RCC 7860 (cell line): ENCODE measurements around the gene IL33.

ENCODE experiments used
- DNase-seq: peaks from one replicate; pipeline ENCODE4 v3.0.0-alpha.2; 2015; ENCODE audit warnings: low spot score
- FAIRE-seq: peaks from 2 replicates; lab custom pipeline; 2012; peaks lifted over from hg19 to GRCh38; lab: Jason Lieb, UNC

Gene IL33

DNA sequence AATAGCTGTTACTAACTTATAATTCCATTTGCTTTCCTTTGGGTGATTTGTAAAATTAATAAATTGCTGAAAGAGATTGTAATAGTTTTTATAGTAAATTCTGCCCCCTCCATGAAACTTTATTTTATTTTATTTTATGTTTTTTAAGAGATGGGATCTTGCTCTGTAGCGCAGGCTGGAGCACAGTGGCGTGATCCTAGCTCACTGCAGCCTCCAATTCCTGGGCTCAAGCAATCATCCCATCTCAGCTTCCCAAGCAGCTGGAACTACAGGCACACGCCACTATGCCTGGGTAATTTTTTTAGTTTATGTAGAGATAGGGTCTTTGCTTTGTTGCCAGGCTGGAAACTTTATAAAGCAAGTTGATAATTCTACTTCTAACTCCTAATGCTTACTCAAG is 395 bp downstream of the IL33 start:
- DNase-seq (no peak), FAIRE-seq (no peak)

DNA sequence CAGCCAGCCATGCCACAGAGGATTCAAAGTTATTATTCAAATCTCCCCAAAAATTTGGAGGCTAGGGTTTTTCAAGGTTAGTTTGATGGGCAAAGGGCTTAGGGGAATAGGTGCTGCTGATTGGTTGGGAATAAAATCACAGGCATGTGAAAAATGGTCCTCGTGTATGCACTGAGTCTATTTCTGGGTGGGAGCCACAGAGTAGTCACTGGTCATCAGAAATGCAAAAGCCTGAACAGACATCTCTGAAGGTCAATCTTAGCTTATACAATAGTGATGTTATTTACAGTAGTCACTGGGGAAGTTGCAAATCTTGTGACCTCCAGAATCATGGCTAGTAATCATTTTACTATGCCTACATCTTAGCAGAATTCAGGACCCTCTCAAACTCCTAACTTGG is 1.3 kb downstream of the IL33 start:
- no peak for DNase-seq
- FAIRE-seq, result no peak

DNA sequence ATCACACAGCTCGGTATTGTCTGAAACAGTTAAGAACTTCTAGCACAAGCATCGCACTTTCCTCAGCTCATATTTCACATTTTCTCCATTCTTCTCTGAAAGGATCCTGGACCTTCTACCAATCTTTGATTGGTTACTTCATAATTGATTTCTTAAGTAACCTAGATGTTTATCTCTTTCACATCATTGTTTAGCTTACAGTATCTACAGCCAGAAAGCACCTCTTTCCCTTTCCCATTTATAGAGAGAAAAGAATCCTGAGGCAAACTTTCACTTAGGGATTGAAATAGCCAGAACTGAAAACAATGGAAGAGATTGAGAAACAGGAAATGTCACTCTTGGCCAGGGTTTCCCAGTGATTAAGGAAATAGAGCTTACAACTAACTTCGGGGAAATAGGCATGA is 2.5 kb downstream of the IL33 start:
- FAIRE-seq (no peak), DNase-seq (no peak)

DNA sequence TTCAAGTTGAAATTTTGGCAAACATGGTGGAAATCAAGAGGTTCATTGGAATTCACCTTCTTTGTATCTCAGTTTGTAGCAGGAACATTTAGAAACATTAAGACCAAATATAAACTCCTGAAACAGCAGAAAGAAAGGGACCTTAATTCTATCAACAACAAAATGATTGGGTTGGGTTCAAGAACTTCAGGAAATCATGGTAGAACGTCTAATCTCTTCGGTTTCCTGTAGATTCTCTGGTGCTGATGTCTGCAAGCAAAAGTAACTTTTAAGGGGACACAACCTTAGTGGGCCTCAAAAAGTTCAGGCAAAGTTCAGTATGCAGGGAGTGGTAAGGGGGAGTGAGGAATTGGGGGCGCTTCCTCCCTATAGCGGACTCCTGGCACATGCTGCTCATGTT is 3.4 kb downstream of the IL33 start:
- FAIRE-seq (no peak), DNase-seq (no peak)

DNA sequence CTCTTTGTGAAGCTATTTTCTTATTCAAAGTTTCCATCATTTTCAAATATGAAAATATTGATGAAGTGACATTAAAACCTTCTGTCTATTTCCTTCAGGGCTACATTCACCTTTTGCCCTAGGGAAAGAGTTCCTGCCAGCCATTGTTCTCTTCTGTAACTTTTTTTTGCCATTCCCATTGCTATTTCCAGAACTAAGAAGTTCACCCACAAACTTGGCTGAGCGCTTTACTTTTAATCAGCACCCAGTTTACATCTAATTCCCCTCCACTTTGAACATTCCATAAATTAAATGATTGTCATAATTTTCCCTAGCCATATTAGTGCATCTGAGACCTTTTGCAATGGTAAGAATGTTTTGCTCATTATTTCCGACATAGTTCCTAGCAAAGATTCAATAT is 4.4 kb downstream of the IL33 start:
- no peak for FAIRE-seq
- no peak for DNase-seq

DNA sequence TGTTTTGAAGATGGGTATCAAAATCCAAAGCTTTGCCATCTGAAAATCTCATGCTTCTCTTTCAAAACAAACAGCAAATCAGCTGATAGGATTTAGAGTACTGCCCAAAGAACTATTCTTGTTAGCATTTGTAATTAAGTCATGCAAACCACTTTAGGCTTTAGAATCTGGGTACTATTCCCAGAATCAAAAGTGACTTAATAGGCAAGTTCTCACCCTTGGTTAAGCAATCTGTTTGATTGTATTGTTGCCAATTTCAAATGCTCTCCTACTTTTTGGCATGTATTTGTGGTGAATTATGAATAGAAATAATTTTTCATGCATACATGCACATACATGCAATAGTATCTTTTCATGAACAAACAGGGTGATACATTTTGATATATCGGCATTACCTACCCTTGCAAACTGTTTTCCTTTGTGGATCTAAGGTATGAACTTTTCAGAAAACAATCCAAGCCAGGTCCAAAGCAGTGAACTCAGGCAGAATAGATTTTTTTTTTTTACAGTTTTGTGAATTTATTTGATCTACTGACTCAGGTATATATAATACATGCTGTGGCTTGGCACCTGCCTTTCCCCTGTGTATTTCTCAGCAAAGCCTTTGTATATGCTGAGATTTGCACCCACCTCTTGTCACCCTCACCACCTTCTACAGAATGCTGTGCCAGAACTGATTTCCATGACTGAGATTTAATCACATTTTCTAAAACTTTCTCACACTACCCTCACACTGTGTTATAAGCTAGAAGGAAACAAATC is 9.0 kb downstream of the IL33 start:
- FAIRE-seq (no peak), DNase-seq (no peak)

DNA sequence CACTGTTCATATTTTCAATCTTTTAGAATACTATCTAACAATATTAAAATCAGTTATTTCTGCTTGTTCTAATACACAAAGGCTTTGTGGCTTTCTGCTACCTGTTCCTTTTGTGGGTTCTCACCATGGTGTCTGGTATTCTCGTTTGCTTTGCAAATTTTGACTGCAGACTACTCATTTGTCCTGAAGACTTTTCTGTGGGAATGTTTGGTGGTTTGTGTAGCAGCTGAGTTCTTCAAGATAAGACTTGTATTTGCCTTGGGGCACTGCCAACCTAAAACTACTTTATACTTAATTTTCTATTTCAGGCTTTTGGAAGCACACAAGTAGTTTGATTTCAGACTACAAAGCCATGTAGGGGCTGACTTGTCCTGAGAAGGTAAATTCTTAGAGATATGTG is 11.1 kb downstream of the IL33 start:
- FAIRE-seq (no peak), DNase-seq (no peak)

DNA sequence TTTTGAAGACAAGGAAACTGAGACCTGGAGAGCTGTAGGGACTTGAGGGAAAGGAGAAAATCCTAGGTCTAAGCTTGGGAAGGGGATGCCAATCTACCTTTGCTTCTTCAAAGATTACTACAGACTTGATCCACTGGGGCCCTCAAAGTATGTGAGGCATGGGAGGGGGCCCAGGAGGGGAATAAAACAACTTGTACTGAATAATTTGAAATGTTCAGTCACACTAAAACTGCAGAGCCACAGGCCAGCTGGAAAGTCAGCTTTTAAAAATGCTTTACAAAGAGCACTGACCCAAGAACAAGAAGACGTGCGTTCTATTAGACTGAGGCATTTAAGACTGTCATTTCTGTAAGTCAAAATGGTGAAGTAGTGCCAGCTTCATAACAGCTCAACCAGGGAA is 13.6 kb downstream of the IL33 start:
- FAIRE-seq (no peak), DNase-seq (no peak)

DNA sequence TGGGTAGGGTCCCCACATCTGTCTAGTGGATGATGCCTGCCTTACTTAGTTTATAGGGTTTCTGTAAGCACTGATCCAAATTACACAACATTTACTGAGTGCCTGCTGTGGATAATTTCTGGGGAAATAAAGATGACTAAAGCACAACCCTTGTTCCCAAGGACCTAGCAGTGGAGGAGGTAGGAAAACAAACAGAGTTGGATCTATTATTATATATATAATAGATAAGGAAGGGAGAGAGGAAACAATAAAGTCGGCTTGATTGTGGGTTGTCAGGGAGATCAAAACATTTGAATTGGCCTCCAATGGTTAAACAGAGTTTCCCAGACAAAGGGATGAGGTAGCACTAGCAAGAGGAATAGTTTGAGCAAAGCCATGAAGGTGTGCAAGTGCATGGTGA is 14.0 kb downstream of the IL33 start:
- DNase-seq, result no peak
- FAIRE-seq, result no peak

DNA sequence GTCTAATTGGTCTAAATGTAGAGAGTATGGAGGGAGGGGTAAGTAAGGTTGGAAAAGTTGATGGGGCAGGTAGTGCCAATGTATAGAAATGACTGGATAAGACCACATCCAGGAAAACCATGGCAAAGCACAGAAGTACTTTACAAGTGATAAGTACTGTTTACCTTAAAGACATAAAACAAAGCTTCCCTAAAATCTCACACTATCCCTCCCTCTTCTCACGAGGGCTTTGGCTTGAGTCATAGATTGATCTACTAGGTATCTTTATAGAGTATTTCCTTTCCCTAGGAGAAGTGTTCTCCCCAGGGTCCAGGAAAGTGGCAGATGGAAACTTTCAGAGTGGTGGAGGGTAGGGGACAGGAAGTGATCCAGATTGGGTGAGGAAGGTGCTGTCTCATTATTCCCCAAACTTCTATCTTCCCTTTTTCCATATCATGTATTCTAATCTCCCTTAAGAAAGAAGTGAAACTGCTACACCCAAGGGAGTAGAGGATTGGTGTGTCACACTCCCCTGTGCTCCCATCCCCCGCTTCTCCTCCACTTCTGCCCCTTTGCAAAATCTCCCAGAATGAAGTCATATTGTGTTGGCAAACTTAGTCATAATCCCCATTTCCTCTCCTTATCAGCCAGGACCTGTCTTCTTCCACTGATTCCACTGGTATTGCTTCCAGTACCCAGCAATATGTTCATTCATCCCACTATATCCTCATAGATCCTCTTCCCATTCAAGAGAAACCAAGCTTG is 14.6 kb downstream of the IL33 start:
- FAIRE-seq, result no peak
- DNase-seq, result peak; percentile 45

DNA sequence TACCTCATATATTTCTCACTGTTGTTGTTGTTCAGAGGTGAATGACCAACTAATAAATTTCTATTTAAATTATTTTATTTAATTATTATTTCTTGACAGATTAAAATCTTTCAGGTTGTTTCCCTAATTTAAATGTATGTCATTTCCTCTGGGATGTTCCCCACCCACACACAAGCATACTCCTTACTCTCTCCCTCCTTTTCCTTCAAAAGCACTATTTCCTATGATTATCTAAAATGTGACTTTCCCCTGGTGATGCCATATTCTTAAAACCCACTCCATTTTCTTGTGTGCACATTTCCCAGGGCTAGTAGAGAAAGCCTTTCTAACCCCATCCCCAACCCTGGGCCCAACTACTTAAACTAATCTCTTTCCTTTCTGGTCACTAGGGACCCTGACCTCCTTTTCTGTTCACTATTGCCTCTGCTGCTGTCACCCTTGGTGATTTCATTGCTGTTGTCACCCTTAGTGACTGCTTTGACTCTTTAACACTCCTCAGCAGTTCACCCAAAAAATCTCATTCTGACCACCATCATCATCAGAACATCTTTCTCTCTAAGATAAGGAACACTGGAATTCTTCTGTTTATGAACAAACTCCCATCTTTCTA is 16.8 kb downstream of the IL33 start:
- no peak for DNase-seq
- FAIRE-seq, result no peak

DNA sequence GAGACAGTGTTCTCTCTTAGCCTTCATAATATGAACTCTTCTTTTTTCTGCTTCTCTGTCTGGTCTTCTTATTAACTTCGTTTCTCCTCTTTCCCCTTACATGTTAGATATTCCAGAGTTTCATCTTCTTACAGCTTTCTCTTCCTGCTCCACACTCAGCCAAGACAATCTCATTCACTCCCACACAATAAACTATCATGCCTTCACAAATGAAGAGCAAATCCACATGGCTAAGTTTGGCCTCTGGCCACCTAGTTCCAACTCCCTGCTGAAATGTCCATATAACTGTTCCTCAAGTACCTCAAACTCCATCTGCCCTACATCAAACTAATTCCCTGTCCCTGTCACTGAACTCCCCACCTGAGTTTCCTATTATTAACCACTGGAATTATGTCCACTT is 18.4 kb downstream of the IL33 start:
- DNase-seq (no peak), FAIRE-seq (no peak)

DNA sequence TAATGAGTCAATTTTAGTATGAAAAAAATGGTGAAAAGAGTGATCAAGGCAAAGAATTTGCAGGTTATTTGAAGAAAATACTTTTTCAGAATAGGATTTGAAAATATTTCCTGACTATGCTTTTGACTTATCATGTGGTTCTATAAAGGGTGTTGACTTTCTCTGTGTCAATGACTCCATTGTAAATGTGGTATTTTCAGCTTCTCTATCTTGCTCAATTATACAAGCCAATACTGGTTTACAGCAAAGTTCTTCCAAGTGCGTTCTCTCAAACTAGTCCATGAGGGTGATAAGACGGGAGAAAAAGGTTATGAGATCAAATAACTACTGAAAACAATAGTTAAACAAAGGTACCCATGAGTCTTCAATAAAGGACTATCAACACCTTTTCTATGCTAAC is 21.7 kb downstream of the IL33 start:
- DNase-seq (no peak), FAIRE-seq (no peak)

DNA sequence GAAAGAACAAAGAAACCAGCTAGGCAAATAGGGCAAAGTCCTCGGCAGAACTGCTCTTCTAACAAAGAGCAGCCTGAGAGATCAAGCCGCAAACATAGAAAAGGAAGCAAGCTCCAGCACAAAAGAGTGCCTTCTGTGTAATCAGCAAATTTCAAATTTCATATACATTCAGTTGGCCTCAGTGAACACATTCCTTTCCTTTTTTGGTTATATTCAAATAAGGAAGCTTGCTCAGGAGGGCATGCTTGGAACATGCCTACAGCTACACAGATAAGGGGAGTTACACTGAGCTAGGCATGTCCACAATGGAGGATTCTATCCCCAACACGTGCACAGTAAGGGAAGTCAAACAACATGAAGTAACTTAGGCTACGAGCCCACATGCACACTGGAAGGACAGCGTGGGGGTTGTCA is 23.4 kb downstream of the IL33 start:
- DNase-seq (no peak), FAIRE-seq (no peak)

DNA sequence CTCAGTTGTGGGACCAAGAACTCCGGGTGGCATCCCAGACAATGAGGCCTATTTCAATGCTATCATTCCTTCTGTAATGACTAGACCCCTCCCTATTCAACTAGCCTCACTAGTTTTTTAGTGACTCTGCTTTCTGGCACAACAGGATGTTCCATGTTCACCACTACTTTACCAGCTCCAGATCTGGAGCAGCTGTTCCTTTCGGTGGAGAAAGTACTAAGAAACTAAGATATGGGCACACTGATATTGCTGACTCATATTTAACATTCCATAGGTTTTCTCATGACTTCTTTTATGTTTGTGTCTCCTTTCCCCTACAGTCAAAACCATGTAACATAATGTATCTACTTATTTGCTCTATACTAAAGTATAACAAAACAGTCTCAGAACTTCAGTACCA is 24.1 kb downstream of the IL33 start:
- DNase-seq (no peak), FAIRE-seq (no peak)

DNA sequence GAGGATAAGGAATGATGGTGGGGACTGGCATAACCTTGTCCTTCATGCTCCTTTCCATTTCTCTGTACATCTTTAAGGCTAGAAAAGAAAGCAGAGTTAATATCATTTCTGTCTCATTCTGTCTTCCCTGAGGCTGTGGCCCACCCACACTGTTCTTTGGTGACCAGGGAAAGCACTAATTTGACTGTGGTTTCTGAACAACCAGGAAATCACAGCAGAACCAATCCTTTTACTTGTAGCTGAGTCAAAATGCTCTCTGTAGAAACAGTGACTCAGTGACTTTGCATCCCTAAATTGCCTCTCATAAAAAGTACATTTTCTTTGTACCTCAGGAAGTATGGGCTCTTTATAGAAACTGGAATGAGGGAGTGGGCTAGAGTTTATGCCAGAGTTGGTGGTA is 28.1 kb downstream of the IL33 start:
- DNase-seq (peak; percentile 47), FAIRE-seq (peak; percentile 69)

DNA sequence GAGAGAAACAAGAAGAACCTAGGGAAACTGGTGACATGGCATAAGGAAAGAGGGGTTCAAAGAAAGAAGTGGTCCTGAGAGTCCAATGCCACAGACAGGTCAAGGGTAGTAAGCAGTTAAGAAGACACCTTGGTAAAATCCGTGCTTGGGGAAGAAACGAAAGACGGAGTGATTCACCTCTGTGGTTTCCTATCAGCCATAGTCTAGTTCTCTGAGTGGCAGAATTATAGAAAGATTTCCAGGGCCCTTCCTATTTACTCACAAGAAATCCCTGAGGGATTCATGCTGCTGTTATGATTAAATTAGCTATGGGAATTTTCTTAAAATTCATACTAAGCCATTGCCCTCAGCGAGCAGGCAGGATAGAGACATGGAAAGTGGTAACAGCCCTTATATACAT is 31.7 kb downstream of the IL33 start:
- DNase-seq (no peak), FAIRE-seq (peak; percentile 41)

DNA sequence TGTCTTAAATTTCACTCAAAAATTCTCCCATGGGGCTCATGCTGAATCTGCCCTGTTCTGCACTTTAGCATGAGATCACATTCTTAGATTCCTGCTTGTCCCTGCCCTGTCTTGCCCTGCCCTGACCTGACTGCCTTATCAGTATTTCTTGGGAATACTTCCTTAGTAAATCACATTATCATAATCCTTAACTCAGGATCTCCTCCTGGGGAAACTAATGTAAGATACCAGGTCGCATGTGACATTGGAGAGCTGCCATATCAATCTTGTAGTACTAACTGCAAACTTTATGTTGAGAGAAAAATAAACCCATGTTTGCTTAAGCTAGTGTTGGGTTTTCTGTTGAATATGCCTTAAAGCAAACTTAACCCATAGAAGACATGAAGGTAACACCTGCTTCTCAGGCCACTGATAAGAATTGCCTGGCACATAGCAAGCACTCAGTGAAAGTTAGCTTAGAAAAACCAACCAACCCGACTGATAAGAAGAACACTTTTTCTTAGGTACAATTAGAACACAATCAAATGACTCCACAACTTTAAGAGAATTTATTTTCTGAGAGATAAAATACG is 53.3 kb downstream of the IL33 start:
- no peak for DNase-seq
- no peak for FAIRE-seq

DNA sequence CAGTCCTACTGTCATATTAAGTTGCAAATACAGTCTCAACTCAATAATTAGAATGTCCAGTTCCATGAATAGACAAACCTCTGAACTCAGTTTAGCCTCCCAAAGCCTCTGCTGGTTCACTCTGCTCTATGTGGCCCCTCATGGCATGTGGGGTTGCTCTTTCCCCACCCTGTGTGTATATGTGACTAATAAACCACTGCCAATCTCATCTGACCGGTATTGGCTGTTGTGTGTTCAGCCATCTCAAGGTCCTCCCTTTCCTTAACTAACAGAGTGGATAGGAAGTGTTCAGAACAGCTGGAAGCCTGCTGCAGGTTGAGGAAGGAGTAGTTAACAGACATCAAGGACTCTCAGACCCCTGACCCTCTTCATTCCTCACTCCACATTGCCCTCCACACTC is 55.3 kb downstream of the IL33 start:
- no peak for DNase-seq
- no peak for FAIRE-seq

DNA sequence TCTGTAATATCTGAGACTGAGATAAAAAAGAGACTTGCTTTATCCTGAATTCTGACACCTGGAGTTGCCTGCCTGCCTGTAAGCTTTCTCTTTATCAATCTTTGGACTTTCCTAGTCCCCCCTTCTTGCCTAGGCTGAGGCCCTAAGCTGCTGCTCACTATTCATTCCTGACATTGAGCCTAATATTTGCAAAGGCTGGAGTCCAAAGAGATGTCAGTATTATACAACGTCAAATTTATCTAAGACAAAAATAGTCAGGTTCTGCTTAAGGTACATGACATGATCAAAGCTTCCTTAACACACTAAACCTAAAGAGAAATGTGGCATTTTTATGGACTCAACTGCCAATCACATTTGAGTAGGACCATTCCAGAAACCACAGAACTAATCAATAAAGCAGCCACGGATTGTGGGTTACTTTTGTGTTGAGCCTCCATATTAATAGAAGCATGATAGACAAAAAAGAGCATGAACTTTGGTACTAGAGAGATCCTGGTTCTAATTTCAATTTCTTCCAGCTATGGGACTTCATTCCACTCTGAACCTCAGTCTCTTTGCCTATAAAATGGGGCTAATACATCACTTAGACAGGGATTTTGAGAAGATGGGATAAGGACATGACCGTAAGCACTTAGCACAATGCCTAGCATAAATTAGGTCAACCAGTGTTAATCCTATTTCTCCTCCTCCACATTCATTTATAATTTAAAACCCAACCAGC is 56.1 kb downstream of the IL33 start:
- no peak for DNase-seq
- no peak for FAIRE-seq

DNA sequence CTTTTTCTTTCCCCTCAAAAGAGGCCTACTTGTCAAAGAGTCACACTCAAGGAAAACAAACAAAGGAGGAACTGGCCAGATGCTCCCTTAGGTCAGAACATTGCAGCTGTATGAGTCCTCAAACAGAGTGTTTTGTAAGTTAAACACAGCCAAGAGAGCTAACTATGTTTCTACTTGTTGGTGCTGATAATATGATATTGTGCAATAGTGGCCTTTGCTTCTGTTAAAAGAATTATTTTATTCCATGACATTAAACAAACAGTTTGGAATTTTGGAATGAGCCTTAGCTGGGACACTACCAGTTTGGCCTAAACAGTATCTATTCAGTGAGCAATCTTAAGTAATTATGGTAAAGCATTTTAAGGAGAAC is 56.6 kb downstream of the IL33 start:
- no peak for DNase-seq
- no peak for FAIRE-seq
